ENCODE measurements around the gene DOK4. TPM values are rescaled to one million over a fixed set of nuclear protein-coding genes. Genes with fewer than 3 reads are reported as not detected.
A peak's percentile ranks its signal among the peaks of the same experiment; 100 is the strongest.

The DOK4 gene
- total RNA-seq, 1 donor from 2014 or later, result 0.73 TPM

DNA sequence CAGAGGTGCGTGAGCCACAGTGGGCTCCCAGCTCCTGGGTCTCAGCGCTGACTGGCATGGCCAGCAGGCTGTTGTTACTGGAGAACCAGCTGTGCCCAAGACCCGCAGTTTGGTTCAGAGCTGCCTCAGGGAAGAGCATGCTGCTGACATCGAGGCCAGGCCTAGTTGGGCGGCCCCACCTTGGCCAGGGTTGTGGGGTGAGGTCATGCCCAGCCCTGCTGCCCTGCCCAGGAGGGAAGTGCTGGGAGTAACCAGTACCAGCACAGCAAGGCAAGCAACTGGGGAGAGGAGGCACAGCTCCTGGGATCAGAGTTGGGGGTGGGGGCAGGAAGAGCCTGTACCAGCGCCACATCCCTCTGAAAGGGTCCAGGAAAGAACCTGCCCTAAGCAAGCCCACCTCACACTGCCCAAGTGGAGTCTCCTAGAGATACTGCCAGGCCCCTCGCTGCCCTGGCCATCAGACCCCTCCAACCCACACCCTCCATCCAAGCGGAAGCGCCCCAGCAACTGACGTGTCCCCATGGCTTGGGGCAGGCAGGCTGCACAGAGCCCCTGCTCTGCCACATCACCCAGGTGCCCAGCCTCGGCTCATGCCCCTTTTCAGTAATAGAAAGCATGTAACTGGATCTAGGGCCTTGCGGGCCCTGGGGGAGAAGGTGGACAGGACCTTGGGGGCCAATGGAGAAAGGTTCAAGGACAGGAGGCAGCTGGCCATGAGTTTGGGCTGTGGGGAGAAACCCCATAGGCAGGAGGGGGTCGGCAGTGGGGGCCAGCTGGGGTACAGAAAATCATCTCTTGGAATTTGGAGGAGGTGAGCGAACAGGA, 990 bp downstream of the DOK4 start:
- no peak overlapping the region for H3K27ac Mint-ChIP-seq
- peaks cover 16% of the 10 kb centered on the region for H3K4me1 Mint-ChIP-seq

DNA sequence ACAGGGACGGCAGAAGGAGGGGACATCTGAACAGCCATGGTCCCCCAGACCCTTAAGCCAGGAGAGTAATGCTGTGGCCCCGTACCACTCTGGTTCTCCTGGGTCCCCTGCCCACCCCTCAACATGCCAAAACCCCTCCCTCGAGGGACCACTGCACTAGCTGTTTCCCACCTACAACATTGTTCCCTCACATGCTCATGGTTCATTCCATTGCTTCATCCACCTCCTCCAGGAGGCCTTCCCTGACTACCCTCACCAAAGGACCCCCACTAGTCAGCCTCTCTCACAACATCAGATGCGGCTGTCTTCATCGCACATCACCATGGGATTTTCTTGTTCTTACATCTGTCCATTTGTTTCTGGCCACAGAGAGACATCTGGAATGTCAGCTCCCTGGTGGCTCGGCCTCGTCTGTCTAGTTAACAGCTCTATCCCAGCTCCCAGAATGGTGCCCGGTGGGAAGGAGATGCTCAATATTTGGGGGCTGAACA, 1.7 kb downstream of the DOK4 start:
- intact Hi-C loops (cut with micrococcal nuclease), result no loop called here
- ATAC-seq (ENCODE audit: low read depth), result no peak
- no peaks in the 10 kb centered on the region for H3K9me3 Mint-ChIP-seq
- no peak overlapping the region for H3K27ac Mint-ChIP-seq
- POLR2A ChIA-PET, result interaction anchor here (2.6 kb wide), 1 partner anchor 22 kb away, joined by 10 read pairs; the partner anchor contains the start of gene POLR2C
- H3K4me3 Mint-ChIP-seq, result no peak overlapping the region
- peaks cover 22% of the 10 kb centered on the region for H3K4me1 Mint-ChIP-seq
- CTCF ChIA-PET, result no interaction called here
- DNase-seq, result no peak
- no peaks in the 10 kb centered on the region for H3K36me3 Mint-ChIP-seq (ENCODE audit: low read depth)
- H3K27me3 Mint-ChIP-seq, result peaks cover 14% of the 10 kb centered on the region
- TF ChIP-seq, protein P1, sequence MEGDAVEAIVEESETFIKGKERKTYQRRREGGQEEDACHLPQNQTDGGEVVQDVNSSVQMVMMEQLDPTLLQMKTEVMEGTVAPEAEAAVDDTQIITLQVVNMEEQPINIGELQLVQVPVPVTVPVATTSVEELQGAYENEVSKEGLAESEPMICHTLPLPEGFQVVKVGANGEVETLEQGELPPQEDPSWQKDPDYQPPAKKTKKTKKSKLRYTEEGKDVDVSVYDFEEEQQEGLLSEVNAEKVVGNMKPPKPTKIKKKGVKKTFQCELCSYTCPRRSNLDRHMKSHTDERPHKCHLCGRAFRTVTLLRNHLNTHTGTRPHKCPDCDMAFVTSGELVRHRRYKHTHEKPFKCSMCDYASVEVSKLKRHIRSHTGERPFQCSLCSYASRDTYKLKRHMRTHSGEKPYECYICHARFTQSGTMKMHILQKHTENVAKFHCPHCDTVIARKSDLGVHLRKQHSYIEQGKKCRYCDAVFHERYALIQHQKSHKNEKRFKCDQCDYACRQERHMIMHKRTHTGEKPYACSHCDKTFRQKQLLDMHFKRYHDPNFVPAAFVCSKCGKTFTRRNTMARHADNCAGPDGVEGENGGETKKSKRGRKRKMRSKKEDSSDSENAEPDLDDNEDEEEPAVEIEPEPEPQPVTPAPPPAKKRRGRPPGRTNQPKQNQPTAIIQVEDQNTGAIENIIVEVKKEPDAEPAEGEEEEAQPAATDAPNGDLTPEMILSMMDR (IDR thresholded peaks at IDR 0.05), result no peak

More for the DNA sequence above, 990 bp downstream of the DOK4 start:
- ChIA-PET CTCF (interaction anchor here (1.1 kb wide), 1 partner anchor 34 kb away, joined by 4 read pairs; no protein-coding TSS in a partner anchor), POLR2A (interaction anchor here (1.1 to 2.6 kb wide), 4 partner anchors 23 to 51 kb away, joined by 3 to 10 read pairs (median 4); partner anchors contain the start of genes CCDC102A and POLR2C)
- no peak for ATAC-seq (ENCODE audit: low read depth)
- intact Hi-C loops (cut with micrococcal nuclease), result no loop called here
- H3K27me3 Mint-ChIP-seq, result peaks cover 13% of the 10 kb centered on the region
- TF ChIP-seq, protein P1 (IDR thresholded peaks at IDR 0.05), result no peak
- DNase-seq, result no peak
- no peaks in the 10 kb centered on the region for H3K36me3 Mint-ChIP-seq (ENCODE audit: low read depth)
- H3K9me3 Mint-ChIP-seq, result no peaks in the 10 kb centered on the region
- H3K4me3 Mint-ChIP-seq, result peak overlapping the region; percentile 82

GRCh38 chr16:57483725-57484514, 2.4 kb downstream of the DOK4 start:
- H3K4me1 Mint-ChIP-seq, result peaks cover 28% of the 10 kb centered on the region
- ATAC-seq (ENCODE audit: low read depth) (no peak), DNase-seq (no peak)
- H3K27ac Mint-ChIP-seq, result no peak overlapping the region
- POLR2A ChIA-PET, result no interaction called here
- H3K36me3 Mint-ChIP-seq (ENCODE audit: low read depth), result no peaks in the 10 kb centered on the region
- TF ChIP-seq, protein P1 (IDR thresholded peaks at IDR 0.05), result no peak
- CTCF ChIA-PET, result no interaction called here
- H3K9me3 Mint-ChIP-seq, result no peaks in the 10 kb centered on the region
- H3K4me3 Mint-ChIP-seq, result peak overlapping the region; percentile 19
- peaks cover 15% of the 10 kb centered on the region for H3K27me3 Mint-ChIP-seq
- intact Hi-C loops (cut with micrococcal nuclease), result no loop called here

GRCh38 chr16:57482845-57483545, 3.3 kb downstream of the DOK4 start:
- ChIA-PET CTCF (no interaction called here), POLR2A (interaction anchor here (0.7 kb wide), 1 partner anchor 10 kb away, joined by 4 read pairs; no protein-coding TSS in a partner anchor)
- intact Hi-C loops (cut with micrococcal nuclease), result no loop called here
- no peak for ATAC-seq (ENCODE audit: low read depth)
- Mint-ChIP-seq H3K9me3 (no peaks in the 10 kb centered on the region), H3K27me3 (peaks cover 15% of the 10 kb centered on the region), H3K36me3 (ENCODE audit: low read depth) (no peaks in the 10 kb centered on the region), H3K27ac (no peak overlapping the region), H3K4me1 (peaks cover 37% of the 10 kb centered on the region), H3K4me3 (no peak overlapping the region)
- no peak for DNase-seq
- TF ChIP-seq, protein P1 (IDR thresholded peaks at IDR 0.05), result no peak

Measured in activated B cell treated with CpG ODN at 0.5 μM for 24 hours (primary cell).